PC-9 (cell line): ENCODE measurements around the gene MRM3. TPM values are rescaled to one million over a fixed set of nuclear protein-coding genes. Genes with fewer than 3 reads are reported as not detected.

ENCODE experiments used
- BruUV-seq: library from RNA; stranded (reverse); fragments of 400-500 nt; replicated peaks from 2 replicates; lab custom pipeline; 2021; lab: Mats Ljungman, UMichigan
- CTCF ChIA-PET: fragments of 300-600 bp; sonication (Branson Sonifier 250); formaldehyde crosslinking; loops from one replicate; lab custom pipeline; 2022; ENCODE audit warnings: antibody characterized with exemption; lab: Charles Lee
- POLR2A ChIA-PET: fragments of 300-600 bp; sonication (Branson Sonifier 250); formaldehyde crosslinking; loops from one replicate; lab custom pipeline; 2022; ENCODE audit warnings: antibody characterized with exemption; ENCODE audit not compliant: unreplicated experiment; lab: Charles Lee
- DNase-seq, 2 experiments: peaks; one replicate each; pipeline versions ENCODE4 v3.0.0 to v3.0.0-alpha.2; 2015 to 2022; ENCODE audit warnings: mixed read lengths in 1 of 2
- H2AFZ ChIP-seq: fragments of 200-600 bp; sonication (generic); 2 replicates; pipeline ENCODE4 v1.8.1; 2017; ENCODE audit warnings: antibody characterized with exemption
- H3F3A ChIP-seq: fragments of 200-600 bp; sonication (generic); 2 replicates; pipeline ENCODE4 v1.8.1; 2017; ENCODE audit warnings: antibody characterized with exemption, mild to moderate bottlenecking, low read depth; ENCODE audit not compliant: insufficient read depth
- H3K27ac ChIP-seq: fragments of 200-600 bp; sonication (generic); 2 replicates; pipeline ENCODE4 v1.6.1; 2016; ENCODE audit warnings: mixed run types
- H3K27me3 ChIP-seq: fragments of 200-600 bp; sonication (generic); 2 replicates; pipeline ENCODE4 v1.6.1; 2016; ENCODE audit warnings: low read depth, mixed run types; ENCODE audit not compliant: insufficient read depth
- H3K36me3 ChIP-seq: fragments of 200-600 bp; sonication (generic); 2 replicates; pipeline ENCODE4 v1.6.1; 2016; ENCODE audit warnings: low read depth, mixed run types
- H3K4me1 ChIP-seq: fragments of 200-600 bp; sonication (generic); replicated peaks from 2 replicates; pipeline ENCODE4 v1.6.1; 2016; ENCODE audit warnings: mixed run types; ENCODE audit not compliant: insufficient read depth
- H3K4me2 ChIP-seq: fragments of 200-600 bp; sonication (generic); 2 replicates; pipeline ENCODE4 v1.6.1; 2017; ENCODE audit warnings: mixed run types
- H3K4me3 ChIP-seq: fragments of 200-600 bp; sonication (generic); 2 replicates; pipeline ENCODE4 v1.6.1; 2016; ENCODE audit warnings: mixed run types
- H3K79me2 ChIP-seq: fragments of 200-600 bp; sonication (generic); 2 replicates; pipeline ENCODE4 v1.6.1; 2017; ENCODE audit warnings: low read depth, mixed run types
- H3K9me2 ChIP-seq: fragments of 200-600 bp; sonication (generic); 2 replicates; pipeline ENCODE4 v1.8.1; 2017; ENCODE audit warnings: mild to moderate bottlenecking; ENCODE audit not compliant: insufficient read depth
- H3K9me3 ChIP-seq: fragments of 200-600 bp; sonication (generic); 2 replicates; pipeline ENCODE4 v1.8.1; 2016; ENCODE audit warnings: low read depth; ENCODE audit not compliant: insufficient read depth
- H4K20me1 ChIP-seq: fragments of 200-600 bp; sonication (generic); 2 replicates; pipeline ENCODE4 v1.8.1; 2017; ENCODE audit not compliant: insufficient read depth
- EZH2 ChIP-seq: fragments of 200-600 bp; sonication (generic); IDR thresholded peaks from 2 replicates; pipeline ENCODE4 v1.8.0; 2017; ENCODE audit warnings: antibody characterized with exemption, low read depth
- intact Hi-C: fragments of 100-400 bp; cut with micrococcal nuclease; formaldehyde crosslinking; loops from one replicate; pipeline ENCODE4 v1.10.0; 2022; ENCODE audit not compliant: unreplicated experiment
- total RNA-seq: library from RNA; stranded (reverse); gene quantifications from 2 replicates; pipeline ENCODE4 v1.2.3, GENCODE V29; 2021
- TF ChIP-seq, protein P1 (sequence below): fragments of 200-600 bp; sonication (generic); conservative IDR thresholded peaks from 2 replicates; pipeline ENCODE4 v1.6.1; 2017; ENCODE audit warnings: mixed run types, antibody characterized with exemption, mild to moderate bottlenecking, moderate library complexity

The MRM3 gene
- total RNA-seq, 1 experiment from 2014 or later = 23.2 TPM

- Histone ChIP-seq H3F3A (no peaks in the 10 kb centered on the region), H3K36me3 (no peaks in the 10 kb centered on the region), H4K20me1 (peaks cover 20% of the 10 kb centered on the region), H3K9me3 (no peaks in the 10 kb centered on the region), H3K9me2 (no peaks in the 10 kb centered on the region), H3K4me2 (no peak overlapping the region), H3K4me1 (no peaks in the 10 kb centered on the region), H3K27ac (no peak overlapping the region), H3K4me3 (no peak overlapping the region), H3K27me3 (no peaks in the 10 kb centered on the region), H2AFZ (no peak overlapping the region), H3K79me2 (no peaks in the 10 kb centered on the region)
- ChIA-PET POLR2A (no interaction called here), CTCF (interaction anchor here (0.6 kb wide), 1 partner anchor 128 kb away, joined by 9 read pairs; no protein-coding TSS in a partner anchor)
- DNase-seq = no peak
- TF ChIP-seq EZH2 = no peak
- TF ChIP-seq, protein P1, sequence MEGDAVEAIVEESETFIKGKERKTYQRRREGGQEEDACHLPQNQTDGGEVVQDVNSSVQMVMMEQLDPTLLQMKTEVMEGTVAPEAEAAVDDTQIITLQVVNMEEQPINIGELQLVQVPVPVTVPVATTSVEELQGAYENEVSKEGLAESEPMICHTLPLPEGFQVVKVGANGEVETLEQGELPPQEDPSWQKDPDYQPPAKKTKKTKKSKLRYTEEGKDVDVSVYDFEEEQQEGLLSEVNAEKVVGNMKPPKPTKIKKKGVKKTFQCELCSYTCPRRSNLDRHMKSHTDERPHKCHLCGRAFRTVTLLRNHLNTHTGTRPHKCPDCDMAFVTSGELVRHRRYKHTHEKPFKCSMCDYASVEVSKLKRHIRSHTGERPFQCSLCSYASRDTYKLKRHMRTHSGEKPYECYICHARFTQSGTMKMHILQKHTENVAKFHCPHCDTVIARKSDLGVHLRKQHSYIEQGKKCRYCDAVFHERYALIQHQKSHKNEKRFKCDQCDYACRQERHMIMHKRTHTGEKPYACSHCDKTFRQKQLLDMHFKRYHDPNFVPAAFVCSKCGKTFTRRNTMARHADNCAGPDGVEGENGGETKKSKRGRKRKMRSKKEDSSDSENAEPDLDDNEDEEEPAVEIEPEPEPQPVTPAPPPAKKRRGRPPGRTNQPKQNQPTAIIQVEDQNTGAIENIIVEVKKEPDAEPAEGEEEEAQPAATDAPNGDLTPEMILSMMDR = no peak
- no TSS peak for BruUV-seq
- intact Hi-C loops = no loop called here
These were observed 48.2 kb downstream of the MRM3 start for GRCh38 chr17:830381-830780.

- no peak for TF ChIP-seq EZH2
- TF ChIP-seq, protein P1 = no peak
- H3K36me3 ChIP-seq = no peaks in the 10 kb centered on the region
- no peaks in the 10 kb centered on the region for H3K9me3 ChIP-seq
- no peak for DNase-seq
- no peaks in the 10 kb centered on the region for H3K79me2 ChIP-seq
- no peaks in the 10 kb centered on the region for H3F3A ChIP-seq
- ChIA-PET CTCF (interaction anchor here (0.6 kb wide), 1 partner anchor 127 kb away, joined by 9 read pairs; no protein-coding TSS in a partner anchor), POLR2A (no interaction called here)
- no peaks in the 10 kb centered on the region for H3K27me3 ChIP-seq
- H3K4me1 ChIP-seq = no peaks in the 10 kb centered on the region
- H4K20me1 ChIP-seq = peaks cover 16% of the 10 kb centered on the region
- H3K4me3 ChIP-seq = no peak overlapping the region
- H3K9me2 ChIP-seq = no peaks in the 10 kb centered on the region
- no peak overlapping the region for H3K4me2 ChIP-seq
- intact Hi-C loops = no loop called here
- no peak overlapping the region for H2AFZ ChIP-seq
- no TSS peak for BruUV-seq
- no peak overlapping the region for H3K27ac ChIP-seq
These were observed 48.8 kb downstream of the MRM3 start for GRCh38 chr17:830950-831349.

DNA sequence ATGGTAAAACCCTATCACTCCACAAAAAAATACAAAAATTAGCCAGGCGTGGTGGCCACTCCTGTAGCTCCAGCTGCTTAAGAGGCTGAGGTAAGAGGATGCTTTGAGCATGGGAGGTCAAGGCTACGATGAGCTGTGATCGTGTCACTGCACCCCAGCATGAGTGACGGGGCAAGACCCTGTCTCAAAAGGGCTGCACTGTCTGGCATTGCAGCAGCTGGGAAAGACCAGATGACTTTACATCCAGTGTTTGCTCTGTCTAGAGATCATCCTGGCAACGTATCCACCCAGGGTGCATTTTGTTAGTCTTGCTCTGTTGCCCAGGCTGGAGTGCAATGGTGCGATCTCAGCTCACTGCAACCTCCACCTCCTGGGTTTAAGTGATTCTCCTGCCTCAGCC is 52.0 kb downstream of the MRM3 start:
- CTCF ChIA-PET = no interaction called here
- TF ChIP-seq, protein P1 = no peak
- TF ChIP-seq EZH2 = no peak
- intact Hi-C loops = no loop called here
- POLR2A ChIA-PET = no interaction called here
- H3K4me3 ChIP-seq = no peak overlapping the region
- DNase-seq = no peak
- no peaks in the 10 kb centered on the region for H3K36me3 ChIP-seq
- H3K27me3 ChIP-seq = no peaks in the 10 kb centered on the region
- no peaks in the 10 kb centered on the region for H3K9me3 ChIP-seq
- BruUV-seq = no TSS peak
- H3K4me2 ChIP-seq = no peak overlapping the region
- no peaks in the 10 kb centered on the region for H3K4me1 ChIP-seq
- peaks cover 23% of the 10 kb centered on the region for H4K20me1 ChIP-seq
- no peaks in the 10 kb centered on the region for H3K79me2 ChIP-seq
- no peaks in the 10 kb centered on the region for H3F3A ChIP-seq
- no peaks in the 10 kb centered on the region for H3K9me2 ChIP-seq
- H3K27ac ChIP-seq = no peak overlapping the region
- H2AFZ ChIP-seq = no peak overlapping the region
